Body of pancreas (tissue), 4 donors: ENCODE data around the gene PPFIA2.

ENCODE experiments used
- CTCF ChIP-seq, 7 experiments: fragments of 450-650 bp in 4 of 7; fragments of 200-600 bp in 3 of 7; sonication (generic) in 3 of 7; IDR thresholded peaks; one replicate each; pipeline ENCODE4 v1.5.1; 2016 to 2019; ENCODE audit warnings: antibody characterized with exemption in 7 of 7
- POLR2A ChIP-seq, 3 donors: fragments of 450-650 bp; IDR thresholded peaks; one replicate each; pipeline ENCODE4 v1.6.1; 2016; ENCODE audit warnings: antibody characterized with exemption in 3 of 3, mild to moderate bottlenecking in 2 of 3

GRCh38 chr12:81381951-81382350, 377.2 kb downstream of the PPFIA2 start:
- TF ChIP-seq CTCF (IDR thresholded peaks at IDR 0.05) (no peak), POLR2A (IDR thresholded peaks at IDR 0.05) (no peak)
